Loucy (cell line): ENCODE measurements around the gene DDX39A.

Source experiments
- H2AFZ ChIP-seq: fragments of 200-600 bp; sonication (generic); 2 replicates; pipeline ENCODE4 v1.6.0; 2016; ENCODE audit warnings: antibody characterized with exemption, mild to moderate bottlenecking, low read length, moderate library complexity
- H3F3A ChIP-seq: fragments of 200-600 bp; 2 replicates; pipeline ENCODE4 v1.6.0; 2016; ENCODE audit warnings: antibody characterized with exemption, low read depth, mild to moderate bottlenecking
- H3K27me3 ChIP-seq: fragments of 200-600 bp; sonication (generic); 2 replicates; pipeline ENCODE4 v1.6.1; 2014; ENCODE audit warnings: low read length, mild to moderate bottlenecking; ENCODE audit not compliant: insufficient read depth, poor library complexity, severe bottlenecking
- H3K36me3 ChIP-seq: fragments of 200-600 bp; sonication (generic); 2 replicates; pipeline ENCODE4 v1.6.1; 2016; ENCODE audit warnings: low read length; ENCODE audit not compliant: insufficient read depth
- H3K4me1 ChIP-seq: fragments of 200-600 bp; sonication (generic); 2 replicates; pipeline ENCODE4 v1.5.1; 2014; ENCODE audit warnings: low read length, mild to moderate bottlenecking; ENCODE audit not compliant: insufficient read depth, poor library complexity, severe bottlenecking
- H3K4me2 ChIP-seq: fragments of 200-600 bp; sonication (generic); 2 replicates; pipeline ENCODE4 v1.6.0; 2014; ENCODE audit warnings: antibody characterized with exemption, low read length, low read depth, mild to moderate bottlenecking; ENCODE audit not compliant: poor library complexity, severe bottlenecking
- H3K4me3 ChIP-seq: fragments of 200-600 bp; sonication (generic); 2 replicates; pipeline ENCODE4 v1.5.1; 2014; ENCODE audit warnings: low read length, mild to moderate bottlenecking, mixed read lengths; ENCODE audit not compliant: poor library complexity, severe bottlenecking
- H3K79me2 ChIP-seq: fragments of 200-600 bp; sonication (generic); 2 replicates; pipeline ENCODE4 v1.6.1; 2014; ENCODE audit warnings: low read length; ENCODE audit not compliant: insufficient read depth
- H3K9ac ChIP-seq: fragments of 200-600 bp; sonication (generic); 2 replicates; pipeline ENCODE4 v1.6.0; 2014; ENCODE audit warnings: mild to moderate bottlenecking, low read depth, low read length, moderate library complexity; ENCODE audit not compliant: poor library complexity, severe bottlenecking
- H3K9me2 ChIP-seq: fragments of 200-600 bp; sonication (generic); replicated peaks from 2 replicates; pipeline ENCODE4 v1.6.1; 2016; ENCODE audit warnings: low read depth, low read length, mixed read lengths
- H3K9me3 ChIP-seq: fragments of 200-600 bp; sonication (generic); 2 replicates; pipeline ENCODE4 v1.6.1; 2014; ENCODE audit warnings: mild to moderate bottlenecking, antibody characterized with exemption, low read length, low read depth; ENCODE audit not compliant: insufficient read depth
- H4K20me1 ChIP-seq: fragments of 200-600 bp; sonication (generic); 2 replicates; pipeline ENCODE4 v1.6.0; 2014; ENCODE audit warnings: antibody characterized with exemption, low read length, mild to moderate bottlenecking; ENCODE audit not compliant: insufficient read depth, poor library complexity, severe bottlenecking
- EZH2phosphoT487 ChIP-seq: fragments of 200-600 bp; IDR thresholded peaks from 2 replicates; pipeline ENCODE4 v1.6.1; 2018; ENCODE audit warnings: antibody characterized with exemption, mild to moderate bottlenecking, moderate library complexity, borderline replicate concordance
- TF ChIP-seq, protein P1 (sequence below): fragments of 200-600 bp; sonication (generic); conservative IDR thresholded peaks from 2 replicates; pipeline ENCODE4 v1.5.1; 2014; ENCODE audit warnings: mild to moderate bottlenecking, antibody characterized with exemption, low read length

The DDX39A gene

DNA sequence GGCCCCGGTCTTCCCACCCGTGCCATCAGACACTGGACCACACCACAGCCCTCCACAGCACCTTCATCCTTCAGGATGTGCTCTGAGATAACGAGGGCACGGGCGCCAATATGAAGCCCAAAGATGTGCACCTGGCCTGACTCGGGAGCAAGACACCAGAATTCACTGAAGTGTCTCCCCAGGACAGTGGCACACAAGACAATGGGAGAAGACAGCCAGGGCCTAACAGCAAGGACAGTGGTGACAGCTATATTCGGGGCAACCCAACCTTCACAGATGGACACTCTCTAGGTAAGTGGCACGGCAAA is 7.2 kb downstream of the DDX39A start:
- Histone ChIP-seq H3K9me2 (no peaks in the 10 kb centered on the region), H3K4me3 (no peak overlapping the region), H4K20me1 (peaks cover 88% of the 10 kb centered on the region), H3K4me2 (no peak overlapping the region), H3K79me2 (peaks cover 67% of the 10 kb centered on the region), H3K27me3 (no peaks in the 10 kb centered on the region), H3F3A (peaks cover 3% of the 10 kb centered on the region; the same call in 1 of the 2 replicates), H3K9ac (no peak overlapping the region), H3K9me3 (no peaks in the 10 kb centered on the region), H3K36me3 (peaks cover 83% of the 10 kb centered on the region; the same call in 1 of the 2 replicates), H3K4me1 (peaks cover 25% of the 10 kb centered on the region), H2AFZ (no peak overlapping the region)
- TF ChIP-seq EZH2phosphoT487 = no peak
- TF ChIP-seq, protein P1, sequence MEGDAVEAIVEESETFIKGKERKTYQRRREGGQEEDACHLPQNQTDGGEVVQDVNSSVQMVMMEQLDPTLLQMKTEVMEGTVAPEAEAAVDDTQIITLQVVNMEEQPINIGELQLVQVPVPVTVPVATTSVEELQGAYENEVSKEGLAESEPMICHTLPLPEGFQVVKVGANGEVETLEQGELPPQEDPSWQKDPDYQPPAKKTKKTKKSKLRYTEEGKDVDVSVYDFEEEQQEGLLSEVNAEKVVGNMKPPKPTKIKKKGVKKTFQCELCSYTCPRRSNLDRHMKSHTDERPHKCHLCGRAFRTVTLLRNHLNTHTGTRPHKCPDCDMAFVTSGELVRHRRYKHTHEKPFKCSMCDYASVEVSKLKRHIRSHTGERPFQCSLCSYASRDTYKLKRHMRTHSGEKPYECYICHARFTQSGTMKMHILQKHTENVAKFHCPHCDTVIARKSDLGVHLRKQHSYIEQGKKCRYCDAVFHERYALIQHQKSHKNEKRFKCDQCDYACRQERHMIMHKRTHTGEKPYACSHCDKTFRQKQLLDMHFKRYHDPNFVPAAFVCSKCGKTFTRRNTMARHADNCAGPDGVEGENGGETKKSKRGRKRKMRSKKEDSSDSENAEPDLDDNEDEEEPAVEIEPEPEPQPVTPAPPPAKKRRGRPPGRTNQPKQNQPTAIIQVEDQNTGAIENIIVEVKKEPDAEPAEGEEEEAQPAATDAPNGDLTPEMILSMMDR = no peak

DNA sequence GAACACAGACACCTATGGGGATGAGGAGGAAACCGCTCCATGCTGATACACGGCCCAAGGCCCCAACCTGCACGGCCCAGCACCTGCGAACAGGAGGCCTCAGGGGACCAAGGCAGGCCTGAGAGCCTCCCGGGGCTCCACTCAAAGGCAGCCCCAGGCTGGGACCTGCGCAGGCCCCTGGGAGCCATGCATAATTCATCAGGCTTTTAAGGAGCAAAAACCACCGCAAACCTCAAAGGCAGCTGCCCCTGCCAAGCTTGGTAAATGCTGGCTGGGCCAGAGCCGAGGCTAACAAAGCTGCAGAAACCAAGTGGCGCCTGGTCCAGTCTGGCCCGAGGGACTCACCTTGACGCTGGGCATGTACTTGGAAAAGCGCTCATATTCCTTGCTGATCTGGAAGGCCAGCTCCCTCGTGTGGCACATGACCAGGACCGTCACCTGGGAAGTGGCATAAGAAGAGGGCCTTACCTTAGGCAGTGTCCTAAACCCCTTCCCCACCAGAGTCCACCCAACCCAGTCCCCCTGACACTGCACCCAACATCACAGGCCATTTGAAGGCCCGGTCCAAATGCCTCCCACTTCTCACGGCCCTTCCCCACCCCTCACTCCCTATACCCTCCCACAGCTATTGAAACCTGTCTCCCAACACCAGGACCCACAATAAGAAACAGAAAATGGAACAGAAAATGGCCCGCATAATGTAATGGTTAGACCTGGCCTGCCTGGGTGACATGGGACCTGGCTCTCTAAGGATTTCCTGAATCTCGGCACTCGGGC is 7.8 kb downstream of the DDX39A start:
- H3K36me3 ChIP-seq = peaks cover 87% of the 10 kb centered on the region; the same call in 1 of the 2 replicates
- no peak overlapping the region for H3K4me3 ChIP-seq
- H4K20me1 ChIP-seq = peaks cover 88% of the 10 kb centered on the region
- no peak overlapping the region for H3K4me2 ChIP-seq
- H3K9ac ChIP-seq = no peak overlapping the region
- peaks cover 19% of the 10 kb centered on the region for H3K4me1 ChIP-seq
- H3K27me3 ChIP-seq = no peaks in the 10 kb centered on the region
- peaks cover 62% of the 10 kb centered on the region for H3K79me2 ChIP-seq
- no peaks in the 10 kb centered on the region for H3K9me3 ChIP-seq
- H2AFZ ChIP-seq = no peak overlapping the region
- TF ChIP-seq, protein P1 = no peak
- TF ChIP-seq EZH2phosphoT487 = no peak
- H3F3A ChIP-seq = peaks cover 3% of the 10 kb centered on the region; the same call in 1 of the 2 replicates
- no peaks in the 10 kb centered on the region for H3K9me2 ChIP-seq

DNA sequence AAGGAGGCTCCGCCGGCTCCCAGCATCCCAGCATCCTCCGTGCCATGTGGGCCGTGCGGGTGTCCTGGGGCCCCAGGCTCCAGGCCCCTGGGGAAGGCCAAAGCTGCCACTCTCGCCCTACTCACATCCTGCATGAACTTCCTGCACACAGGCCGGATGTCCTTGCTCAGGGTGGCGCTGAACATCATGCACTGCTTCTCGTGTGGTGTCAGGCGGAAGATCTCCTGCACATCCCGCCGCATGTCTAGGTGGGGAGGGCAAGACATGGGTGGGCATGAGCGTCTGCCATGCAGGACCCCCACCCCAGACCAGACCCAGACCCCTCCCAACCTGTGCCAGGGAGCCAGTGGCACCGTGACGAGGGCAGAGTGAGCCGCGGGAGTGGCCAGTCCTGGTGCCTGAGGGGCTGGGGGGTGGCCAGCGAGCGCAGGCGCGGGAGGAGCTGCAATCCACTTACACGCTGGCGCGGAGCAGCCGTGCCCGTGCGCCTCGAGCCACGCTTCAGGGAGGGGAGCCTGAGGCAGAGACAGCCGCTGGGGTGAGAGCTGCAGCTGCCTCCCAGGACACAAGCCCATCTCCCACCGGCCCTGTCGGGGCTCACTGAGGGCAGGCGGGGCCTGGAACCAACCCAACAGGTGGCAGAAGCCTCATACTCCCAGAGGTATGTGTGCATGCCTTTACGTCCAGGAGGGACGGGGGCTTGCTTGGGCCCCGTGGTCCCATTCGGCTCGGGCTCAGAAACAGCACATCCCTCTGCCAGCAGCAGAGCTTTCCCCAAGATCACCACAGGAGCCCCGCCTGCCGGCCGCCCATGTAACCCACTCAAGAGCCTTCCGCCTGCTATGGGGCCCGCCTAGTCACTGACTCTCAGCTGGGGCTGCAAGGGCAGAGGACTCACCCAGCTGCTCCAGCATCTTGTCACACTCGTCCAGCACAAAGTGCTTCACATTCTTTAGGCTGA is 8.8 kb downstream of the DDX39A start:
- Histone ChIP-seq H3K36me3 (peaks cover 84% of the 10 kb centered on the region; the same call in 1 of the 2 replicates), H3K4me3 (no peak overlapping the region), H3K79me2 (peaks cover 52% of the 10 kb centered on the region), H3K9ac (no peak overlapping the region), H3K9me2 (no peaks in the 10 kb centered on the region), H4K20me1 (peaks cover 79% of the 10 kb centered on the region), H2AFZ (no peak overlapping the region), H3F3A (peaks cover 3% of the 10 kb centered on the region; the same call in 1 of the 2 replicates), H3K9me3 (no peaks in the 10 kb centered on the region), H3K27me3 (no peaks in the 10 kb centered on the region), H3K4me1 (peaks cover 9% of the 10 kb centered on the region), H3K4me2 (no peak overlapping the region)
- TF ChIP-seq, protein P1 = no peak
- no peak for TF ChIP-seq EZH2phosphoT487
